Nucleus accumbens (tissue), 56 donors: ENCODE results near the gene DNAJA4.
"Not testable (repeated sequence)": the region's sequence is repeated elsewhere in the genome, so short reads cannot be mapped to it uniquely, and the experiment has no call there.

Source experiments
- DNase-seq, 56 donors: peaks; one replicate each; lab custom pipeline; 2025; lab: John Stamatoyannopoulos, UW

The DNAJA4 gene

GRCh38 chr15:78243491-78243941, 20.8 kb upstream of the DNAJA4 start:
- DNase-seq: peak in 23 of 56 donors; percentile 7 to 66 (median 31)

- no peak for DNase-seq
These were observed 20.3 kb upstream of the DNAJA4 start for GRCh38 chr15:78244101-78244500.

- no peak for DNase-seq
These were observed 19.5 kb upstream of the DNAJA4 start for GRCh38 chr15:78244893-78245292.

GRCh38 chr15:78245392-78245791, 19.0 kb upstream of the DNAJA4 start:
- not testable (repeated sequence) for DNase-seq

GRCh38 chr15:78245976-78246620, 18.3 kb upstream of the DNAJA4 start:
- not testable (repeated sequence) for DNase-seq

GRCh38 chr15:78247911-78248310, 16.5 kb upstream of the DNAJA4 start:
- DNase-seq: no peak

- DNase-seq: no peak
These were observed 15.2 kb upstream of the DNAJA4 start for GRCh38 chr15:78249131-78249530.

- no peak for DNase-seq
These were observed 13.2 kb upstream of the DNAJA4 start for GRCh38 chr15:78251136-78251535.

GRCh38 chr15:78255421-78256043, 8.8 kb upstream of the DNAJA4 start:
- DNase-seq: no peak

GRCh38 chr15:78256044-78256437, 8.3 kb upstream of the DNAJA4 start:
- no peak for DNase-seq

GRCh38 chr15:78257681-78258080, 6.7 kb upstream of the DNAJA4 start:
- DNase-seq: peak in 3 of 56 donors; percentile 16 to 26 (median 25)

- DNase-seq: no peak
These were observed 5.1 kb upstream of the DNAJA4 start for GRCh38 chr15:78259232-78259631.

GRCh38 chr15:78260489-78260888, 3.9 kb upstream of the DNAJA4 start:
- DNase-seq: peak in 3 of 56 donors; percentile 9 to 38 (median 23)

GRCh38 chr15:78261062-78261461, 3.3 kb upstream of the DNAJA4 start:
- DNase-seq: no peak

GRCh38 chr15:78263351-78263781, 996 bp upstream of the DNAJA4 start:
- DNase-seq: no peak

- peak in 1 of 56 donors; percentile 71 for DNase-seq
These were observed 457 bp upstream of the DNAJA4 start for GRCh38 chr15:78263907-78264303.

- DNase-seq: peak in 1 of 56 donors; percentile 72
These were observed 737 bp downstream of the DNAJA4 start for GRCh38 chr15:78265137-78265460.

- DNase-seq: peak in 4 of 56 donors; percentile 4 to 58 (median 20)
These were observed 1.4 kb downstream of the DNAJA4 start for GRCh38 chr15:78265752-78266224.

GRCh38 chr15:78266229-78266628, 1.9 kb downstream of the DNAJA4 start:
- DNase-seq: no peak

GRCh38 chr15:78266806-78267205, 2.4 kb downstream of the DNAJA4 start:
- no peak for DNase-seq

GRCh38 chr15:78272316-78272715, 8.0 kb downstream of the DNAJA4 start:
- no peak for DNase-seq

GRCh38 chr15:78272776-78273175, 8.4 kb downstream of the DNAJA4 start:
- no peak for DNase-seq
